ENCODE measurements around the gene TBX15. TPM values are rescaled to one million over a fixed set of nuclear protein-coding genes. Genes with fewer than 3 reads are reported as not detected.

The TBX15 gene
- total RNA-seq, 2 experiments from 2014 or later = not detected

- H3K36me3 Mint-ChIP-seq (ENCODE audit: low read depth) = no peaks in the 10 kb centered on the region
- H3K27me3 Mint-ChIP-seq (ENCODE audit: low read depth) = no peaks in the 10 kb centered on the region
- no peak for DNase-seq
- H3K9me3 Mint-ChIP-seq = peaks cover 2% of the 10 kb centered on the region
- no peak overlapping the region for H3K27ac Mint-ChIP-seq
- intact Hi-C loops (cut with micrococcal nuclease) = no loop called here
- no peaks in the 10 kb centered on the region for H3K4me1 Mint-ChIP-seq (ENCODE audit: low read depth)
- no peak overlapping the region for H3K4me3 Mint-ChIP-seq
- CTCF ChIA-PET = interaction anchor here (0.6 kb wide), 1 partner anchor 75 kb away, joined by 4 read pairs; no protein-coding TSS in a partner anchor
Observed at GRCh38 chr1:118868387-118868786, 119.8 kb downstream of the TBX15 start.

GRCh38 chr1:118866330-118866729 is 121.8 kb downstream of the TBX15 start:
- H3K4me1 Mint-ChIP-seq (ENCODE audit: low read depth) = no peaks in the 10 kb centered on the region
- H3K9me3 Mint-ChIP-seq = peaks cover 2% of the 10 kb centered on the region
- H3K36me3 Mint-ChIP-seq (ENCODE audit: low read depth) = no peaks in the 10 kb centered on the region
- H3K4me3 Mint-ChIP-seq = no peak overlapping the region
- H3K27ac Mint-ChIP-seq = no peak overlapping the region
- intact Hi-C loops (cut with micrococcal nuclease) = no loop called here
- CTCF ChIA-PET = no interaction called here
- no peaks in the 10 kb centered on the region for H3K27me3 Mint-ChIP-seq (ENCODE audit: low read depth)
- DNase-seq = no peak

DNA sequence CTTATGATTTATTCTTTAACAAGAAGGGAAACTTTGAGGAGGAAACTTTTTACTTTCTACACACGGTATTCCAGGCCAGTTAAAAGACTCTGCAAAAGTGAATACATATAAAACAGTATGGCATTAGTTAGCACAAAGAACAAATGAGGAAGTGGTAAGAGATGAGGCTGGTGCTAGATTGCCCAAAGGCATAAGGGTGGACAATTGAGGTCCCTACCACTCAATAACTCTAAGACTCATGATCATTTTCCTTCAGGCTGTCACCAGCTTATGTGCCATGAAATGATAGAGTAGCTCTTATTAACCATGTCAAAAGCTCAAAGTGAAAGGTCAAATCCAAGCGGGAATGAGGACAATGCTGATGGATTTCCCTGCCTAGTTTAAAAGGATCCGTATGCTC is 124.5 kb downstream of the TBX15 start:
- Mint-ChIP-seq H3K4me3 (no peak overlapping the region), H3K36me3 (ENCODE audit: low read depth) (no peaks in the 10 kb centered on the region), H3K4me1 (ENCODE audit: low read depth) (no peaks in the 10 kb centered on the region), H3K9me3 (no peaks in the 10 kb centered on the region), H3K27ac (no peak overlapping the region), H3K27me3 (ENCODE audit: low read depth) (no peaks in the 10 kb centered on the region)
- CTCF ChIA-PET = interaction anchor here (0.5 kb wide), 1 partner anchor 330 kb away, joined by 3 read pairs; no protein-coding TSS in a partner anchor
- intact Hi-C loops (cut with micrococcal nuclease) = no loop called here
- DNase-seq = no peak

DNA sequence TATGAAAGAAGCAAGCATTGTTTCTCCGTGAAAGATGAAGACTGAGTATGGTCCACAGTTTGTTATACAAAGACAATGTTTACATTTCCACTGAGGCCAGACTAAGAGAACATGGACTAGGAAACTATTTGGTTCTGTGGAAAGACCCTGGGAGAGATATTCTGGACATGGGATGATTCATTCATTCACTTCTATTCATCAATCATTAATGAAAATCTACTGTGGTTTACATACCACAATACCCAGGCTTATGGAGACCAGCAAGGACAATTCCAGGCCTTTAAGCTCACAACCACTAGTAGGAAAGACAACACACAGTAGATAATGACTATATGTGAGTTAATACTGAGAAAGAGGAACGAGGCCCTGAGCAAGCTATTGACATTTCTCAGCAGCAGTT is 125.4 kb downstream of the TBX15 start:
- intact Hi-C loops (cut with micrococcal nuclease) = no loop called here
- Mint-ChIP-seq H3K27ac (no peak overlapping the region), H3K4me3 (no peak overlapping the region), H3K9me3 (no peaks in the 10 kb centered on the region), H3K4me1 (ENCODE audit: low read depth) (no peaks in the 10 kb centered on the region), H3K36me3 (ENCODE audit: low read depth) (no peaks in the 10 kb centered on the region), H3K27me3 (ENCODE audit: low read depth) (no peaks in the 10 kb centered on the region)
- no peak for DNase-seq
- CTCF ChIA-PET = no interaction called here

GRCh38 chr1:118861216-118861615 is 126.9 kb downstream of the TBX15 start:
- H3K4me1 Mint-ChIP-seq (ENCODE audit: low read depth) = no peaks in the 10 kb centered on the region
- CTCF ChIA-PET = no interaction called here
- no peak for DNase-seq
- no peaks in the 10 kb centered on the region for H3K27me3 Mint-ChIP-seq (ENCODE audit: low read depth)
- no peaks in the 10 kb centered on the region for H3K36me3 Mint-ChIP-seq (ENCODE audit: low read depth)
- intact Hi-C loops (cut with micrococcal nuclease) = no loop called here
- H3K27ac Mint-ChIP-seq = no peak overlapping the region
- no peaks in the 10 kb centered on the region for H3K9me3 Mint-ChIP-seq
- H3K4me3 Mint-ChIP-seq = no peak overlapping the region

DNA sequence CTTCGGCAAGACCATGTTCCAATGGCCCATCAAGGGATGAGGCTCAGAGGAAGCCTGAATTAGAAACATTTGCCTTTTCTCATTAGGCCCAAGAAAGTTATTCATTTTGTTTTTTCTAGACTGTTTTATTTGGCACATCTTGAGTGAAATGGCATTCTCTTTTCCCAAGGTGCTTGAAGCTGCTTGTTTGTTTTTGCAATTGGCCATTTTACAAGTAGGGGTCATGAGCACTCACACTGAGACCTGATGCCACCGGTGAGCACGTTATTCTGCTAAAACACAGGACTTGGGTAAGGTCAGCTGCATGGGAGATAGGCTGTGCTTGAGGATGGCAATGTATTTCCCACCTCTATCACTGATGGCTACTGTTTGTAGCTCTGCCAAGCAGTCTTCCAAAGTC is 128.1 kb downstream of the TBX15 start:
- Mint-ChIP-seq H3K27me3 (ENCODE audit: low read depth) (no peaks in the 10 kb centered on the region), H3K36me3 (ENCODE audit: low read depth) (no peaks in the 10 kb centered on the region), H3K4me3 (no peak overlapping the region), H3K4me1 (ENCODE audit: low read depth) (no peaks in the 10 kb centered on the region), H3K9me3 (no peaks in the 10 kb centered on the region), H3K27ac (no peak overlapping the region)
- no peak for DNase-seq
- intact Hi-C loops (cut with micrococcal nuclease) = no loop called here
- CTCF ChIA-PET = no interaction called here

DNA sequence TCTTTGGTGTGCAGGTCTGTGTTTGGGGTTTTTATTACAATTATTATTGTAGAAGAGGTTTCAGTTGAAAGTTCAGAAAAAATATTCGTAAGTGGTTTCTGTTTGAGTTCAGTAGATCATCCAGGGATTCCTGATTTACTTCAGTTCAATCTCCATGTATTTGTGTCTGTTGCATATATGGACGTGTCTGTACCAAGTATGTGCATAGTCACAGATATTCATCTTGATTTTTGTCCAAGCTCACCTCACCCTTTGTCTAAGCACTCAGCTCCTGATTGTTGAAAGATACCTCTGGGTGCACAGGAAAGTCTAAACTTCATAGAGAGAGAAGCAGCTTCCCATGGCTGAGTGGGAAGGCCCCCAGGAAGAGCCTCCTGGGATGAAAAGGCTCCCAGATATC is 141.7 kb downstream of the TBX15 start:
- CTCF ChIA-PET = no interaction called here
- H3K27me3 Mint-ChIP-seq (ENCODE audit: low read depth) = peaks cover 3% of the 10 kb centered on the region
- H3K4me1 Mint-ChIP-seq (ENCODE audit: low read depth) = no peaks in the 10 kb centered on the region
- no peak overlapping the region for H3K27ac Mint-ChIP-seq
- intact Hi-C loops (cut with micrococcal nuclease) = no loop called here
- H3K9me3 Mint-ChIP-seq = peaks cover 9% of the 10 kb centered on the region
- H3K4me3 Mint-ChIP-seq = no peak overlapping the region
- no peak for DNase-seq
- peaks cover 2% of the 10 kb centered on the region for H3K36me3 Mint-ChIP-seq (ENCODE audit: low read depth)

GRCh38 chr1:118842452-118843201 is 145.5 kb downstream of the TBX15 start:
- Mint-ChIP-seq H3K4me1 (ENCODE audit: low read depth) (no peaks in the 10 kb centered on the region), H3K9me3 (peaks cover 4% of the 10 kb centered on the region)
- CTCF ChIA-PET = no interaction called here

GRCh38 chr1:118841521-118841920 is 146.6 kb downstream of the TBX15 start:
- H3K27me3 Mint-ChIP-seq (ENCODE audit: low read depth) = no peaks in the 10 kb centered on the region
- CTCF ChIA-PET = no interaction called here
- H3K9me3 Mint-ChIP-seq = peaks cover 4% of the 10 kb centered on the region
- H3K4me1 Mint-ChIP-seq (ENCODE audit: low read depth) = no peaks in the 10 kb centered on the region
- no peak for DNase-seq
- H3K4me3 Mint-ChIP-seq = no peak overlapping the region
- intact Hi-C loops (cut with micrococcal nuclease) = no loop called here
- no peaks in the 10 kb centered on the region for H3K36me3 Mint-ChIP-seq (ENCODE audit: low read depth)
- no peak overlapping the region for H3K27ac Mint-ChIP-seq

More at GRCh38 chr1:118842452-118843201, 145.5 kb downstream of the TBX15 start:
- no peak overlapping the region for H3K27ac Mint-ChIP-seq
- DNase-seq = no peak
- H3K36me3 Mint-ChIP-seq (ENCODE audit: low read depth) = no peaks in the 10 kb centered on the region
- intact Hi-C loops (cut with micrococcal nuclease) = no loop called here
- no peak overlapping the region for H3K4me3 Mint-ChIP-seq
- H3K27me3 Mint-ChIP-seq (ENCODE audit: low read depth) = no peaks in the 10 kb centered on the region

Other genes with a start within 250 kb of the TBX15 start
- 10 to 100 TPM; 28.3 to 30.0 TPM for gene WARS2, start 152.3 kb upstream of the TBX15 start, total RNA-seq

Data from activated naive CD4-positive, alpha-beta T cell treated with anti-CD3 and anti-CD28 coated beads for 36 hours (primary cell).